RWPE2 (cell line): ENCODE results near the gene RNF34.

Experiments used
- ATAC-seq: fragments of 200-7000 bp; cut with Tn5 transposase; 3 replicates; pipeline ENCODE4 v1.9.1; 2021; ENCODE audit warnings: low read depth
- DNase-seq: peaks from one replicate; pipeline ENCODE4 v3.0.0-alpha.2; 2020; ENCODE audit warnings: low spot score
- H3K27ac ChIP-seq: fragments of 450-650 bp; 2 replicates; pipeline ENCODE4 v1.5.1; 2017; ENCODE audit warnings: mild to moderate bottlenecking; ENCODE audit not compliant: poor library complexity, severe bottlenecking
- H3K27me3 ChIP-seq: fragments of 250-450 bp; sonication (Bioruptor Pico); 2 replicates; pipeline ENCODE4 v1.5.1; 2021; ENCODE audit warnings: mild to moderate bottlenecking, moderate library complexity; ENCODE audit not compliant: insufficient read depth, poor library complexity, severe bottlenecking
- H3K36me3 ChIP-seq: fragments of 250-450 bp; sonication (Bioruptor Pico); 2 replicates; pipeline ENCODE4 v1.5.1; 2020; ENCODE audit warnings: low read depth, mild to moderate bottlenecking, moderate library complexity
- H3K4me1 ChIP-seq: fragments of 250-450 bp; sonication (Bioruptor Pico); 2 replicates; pipeline ENCODE4 v1.5.1; 2021; ENCODE audit warnings: mild to moderate bottlenecking, moderate library complexity; ENCODE audit not compliant: insufficient read depth, poor library complexity, severe bottlenecking
- H3K4me3 ChIP-seq: fragments of 250-450 bp; sonication (Bioruptor Pico); 2 replicates; pipeline ENCODE4 v1.5.1; 2021; ENCODE audit warnings: mild to moderate bottlenecking, moderate library complexity; ENCODE audit not compliant: severe bottlenecking
- H3K9me3 ChIP-seq: fragments of 250-450 bp; sonication (Bioruptor Pico); 2 replicates; pipeline ENCODE4 v1.5.1; 2021; ENCODE audit warnings: mild to moderate bottlenecking, moderate library complexity; ENCODE audit not compliant: severe bottlenecking
- TF ChIP-seq, protein P1 (sequence below): fragments of 450-650 bp; IDR thresholded peaks from one replicate; pipeline ENCODE4 v1.5.1; 2017; ENCODE audit warnings: mild to moderate bottlenecking, moderate library complexity; ENCODE audit not compliant: poor library complexity, severe bottlenecking

Gene RNF34

DNA sequence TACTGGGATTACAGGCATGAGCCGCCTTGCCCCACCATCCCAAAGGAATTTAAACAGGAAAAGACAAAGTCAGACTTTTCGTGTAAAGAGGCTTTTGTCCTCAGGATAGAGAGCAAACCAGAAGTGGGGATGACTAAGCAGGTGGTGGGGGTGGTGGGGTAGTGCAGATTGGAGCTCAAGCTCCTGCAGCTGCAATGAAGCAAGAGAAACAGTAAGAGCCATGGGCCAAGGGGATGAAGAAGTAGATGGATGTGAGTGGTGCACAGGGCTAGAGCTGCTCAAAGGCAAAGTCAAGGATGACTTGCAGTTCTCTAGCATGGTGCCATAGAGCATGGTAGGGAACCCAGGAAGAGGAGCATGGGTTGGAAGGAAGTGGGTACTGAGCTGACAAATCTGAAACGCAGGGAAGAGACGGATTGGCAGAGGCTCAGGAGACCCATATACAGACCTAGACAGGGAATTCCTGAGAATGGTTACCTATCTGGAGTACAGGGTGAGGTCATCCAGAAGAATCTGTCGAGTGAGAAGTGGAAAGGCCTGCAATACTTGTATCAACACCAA, 11.4 kb upstream of the RNF34 start:
- no peaks in the 10 kb centered on the region for H3K27me3 ChIP-seq
- TF ChIP-seq, protein P1, sequence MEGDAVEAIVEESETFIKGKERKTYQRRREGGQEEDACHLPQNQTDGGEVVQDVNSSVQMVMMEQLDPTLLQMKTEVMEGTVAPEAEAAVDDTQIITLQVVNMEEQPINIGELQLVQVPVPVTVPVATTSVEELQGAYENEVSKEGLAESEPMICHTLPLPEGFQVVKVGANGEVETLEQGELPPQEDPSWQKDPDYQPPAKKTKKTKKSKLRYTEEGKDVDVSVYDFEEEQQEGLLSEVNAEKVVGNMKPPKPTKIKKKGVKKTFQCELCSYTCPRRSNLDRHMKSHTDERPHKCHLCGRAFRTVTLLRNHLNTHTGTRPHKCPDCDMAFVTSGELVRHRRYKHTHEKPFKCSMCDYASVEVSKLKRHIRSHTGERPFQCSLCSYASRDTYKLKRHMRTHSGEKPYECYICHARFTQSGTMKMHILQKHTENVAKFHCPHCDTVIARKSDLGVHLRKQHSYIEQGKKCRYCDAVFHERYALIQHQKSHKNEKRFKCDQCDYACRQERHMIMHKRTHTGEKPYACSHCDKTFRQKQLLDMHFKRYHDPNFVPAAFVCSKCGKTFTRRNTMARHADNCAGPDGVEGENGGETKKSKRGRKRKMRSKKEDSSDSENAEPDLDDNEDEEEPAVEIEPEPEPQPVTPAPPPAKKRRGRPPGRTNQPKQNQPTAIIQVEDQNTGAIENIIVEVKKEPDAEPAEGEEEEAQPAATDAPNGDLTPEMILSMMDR = no peak
- DNase-seq = no peak
- no peaks in the 10 kb centered on the region for H3K9me3 ChIP-seq
- peak overlapping the region; percentile 32 for H3K27ac ChIP-seq
- ATAC-seq = peak; percentile 86
- H3K4me1 ChIP-seq = peaks cover 6% of the 10 kb centered on the region
- no peaks in the 10 kb centered on the region for H3K36me3 ChIP-seq
- H3K4me3 ChIP-seq = no peak overlapping the region

DNA sequence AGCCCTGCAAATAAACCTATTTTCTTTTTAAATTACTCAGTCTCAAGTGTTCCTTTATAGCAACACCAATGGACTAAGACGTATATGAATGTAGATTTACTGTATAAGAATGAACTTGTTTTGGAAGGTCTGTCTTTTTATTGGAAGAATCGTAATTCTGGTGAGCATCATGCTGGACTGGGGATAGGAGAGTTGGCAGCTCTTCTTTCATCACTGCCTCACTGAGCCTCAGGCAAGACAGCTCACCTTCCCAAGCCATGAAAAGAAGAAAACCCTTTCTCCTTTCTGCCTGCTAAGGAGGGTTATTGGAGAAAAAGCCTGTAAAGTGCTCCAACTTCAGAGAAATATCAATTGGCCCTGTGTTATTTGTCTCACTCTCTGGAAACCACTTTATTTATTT, 9.1 kb upstream of the RNF34 start:
- TF ChIP-seq, protein P1 = no peak
- ATAC-seq (peak; percentile 50; the same call in 2 of the 3 replicates), DNase-seq (no peak)
- Histone ChIP-seq H3K4me3 (no peak overlapping the region), H3K4me1 (peaks cover 6% of the 10 kb centered on the region), H3K36me3 (no peaks in the 10 kb centered on the region), H3K9me3 (no peaks in the 10 kb centered on the region), H3K27ac (no peak overlapping the region), H3K27me3 (no peaks in the 10 kb centered on the region)

DNA sequence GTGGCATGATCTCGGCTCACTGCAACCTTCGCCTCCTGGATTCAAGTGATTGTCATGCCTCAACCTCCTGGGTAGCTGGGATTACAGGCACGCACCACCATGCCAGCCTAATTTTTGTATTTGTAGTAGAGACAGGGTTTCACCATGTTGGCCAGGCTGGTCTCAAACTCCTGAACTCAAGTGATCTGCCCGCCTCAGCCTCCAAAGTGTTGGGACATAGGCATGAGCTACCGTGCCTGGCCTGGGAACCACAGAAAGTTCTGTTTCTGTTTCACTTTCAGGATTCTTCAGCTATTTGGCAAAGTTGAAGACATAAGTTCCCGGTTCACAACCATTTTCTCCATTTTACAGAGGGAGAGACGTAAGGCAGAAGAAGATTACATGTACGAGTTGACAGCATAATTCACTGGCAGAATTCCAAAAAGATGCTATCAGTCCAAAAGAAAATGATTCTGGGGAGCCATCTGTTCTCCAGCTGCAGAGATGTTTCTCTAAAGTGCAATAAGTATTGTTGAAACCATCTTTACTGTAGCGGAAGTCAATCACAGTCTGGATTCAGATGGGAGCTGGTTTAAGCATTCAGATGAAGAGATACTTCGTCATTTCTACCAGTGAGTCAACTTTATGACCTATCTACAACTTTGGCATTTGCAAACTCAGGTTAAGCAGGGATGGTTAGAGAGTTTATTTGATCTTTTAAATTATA, 8.1 kb upstream of the RNF34 start:
- H3K4me3 ChIP-seq = no peak overlapping the region
- ATAC-seq = no peak
- peaks cover 6% of the 10 kb centered on the region for H3K4me1 ChIP-seq
- no peaks in the 10 kb centered on the region for H3K36me3 ChIP-seq
- DNase-seq = no peak
- no peaks in the 10 kb centered on the region for H3K27me3 ChIP-seq
- TF ChIP-seq, protein P1 = no peak
- H3K27ac ChIP-seq = no peak overlapping the region
- H3K9me3 ChIP-seq = no peaks in the 10 kb centered on the region

DNA sequence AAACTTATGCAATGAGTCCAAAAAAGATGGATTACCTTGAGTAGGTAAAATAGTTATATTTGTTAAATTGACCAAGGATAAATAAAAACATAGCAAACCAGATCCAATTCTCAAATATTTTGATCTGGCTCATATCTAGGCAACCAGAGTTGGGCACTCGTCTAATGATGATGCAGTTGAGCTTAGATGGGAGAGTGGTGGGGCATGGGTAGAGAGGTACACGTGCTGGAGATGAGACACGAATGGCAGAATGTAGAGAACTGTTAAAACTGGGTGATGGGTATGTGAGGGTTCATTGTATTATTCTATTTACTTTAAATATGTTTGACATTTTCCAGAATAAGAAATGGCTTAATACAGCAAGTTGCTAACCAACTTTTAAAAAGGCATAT, 7.6 kb upstream of the RNF34 start:
- Histone ChIP-seq H3K9me3 (no peaks in the 10 kb centered on the region), H3K4me3 (no peak overlapping the region), H3K27ac (no peak overlapping the region), H3K36me3 (no peaks in the 10 kb centered on the region), H3K4me1 (peaks cover 6% of the 10 kb centered on the region), H3K27me3 (no peaks in the 10 kb centered on the region)
- DNase-seq (no peak), ATAC-seq (no peak)
- TF ChIP-seq, protein P1 = no peak

DNA sequence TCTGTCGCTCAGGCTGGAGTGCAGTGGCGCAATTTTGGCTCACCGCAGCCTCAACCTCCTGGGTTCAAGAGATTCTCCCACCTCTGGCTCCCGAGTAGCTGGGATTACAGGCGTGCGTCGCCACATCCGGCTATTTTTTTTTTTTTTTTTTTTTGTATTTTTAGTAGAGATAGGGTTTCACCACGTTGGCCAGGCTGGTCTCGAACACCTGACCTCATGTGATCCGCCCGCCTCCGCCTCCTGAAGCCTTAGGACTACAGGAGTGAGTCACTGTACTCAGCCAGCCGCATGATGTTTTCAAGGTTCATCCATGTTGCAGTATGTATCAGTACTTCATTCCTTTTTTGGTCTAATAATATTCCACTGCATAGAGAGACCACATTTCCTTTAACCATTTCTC, 2.4 kb upstream of the RNF34 start:
- no peaks in the 10 kb centered on the region for H3K9me3 ChIP-seq
- H3K4me1 ChIP-seq = peaks cover 12% of the 10 kb centered on the region
- no peak overlapping the region for H3K27ac ChIP-seq
- H3K36me3 ChIP-seq = peaks cover 12% of the 10 kb centered on the region
- DNase-seq (no peak), ATAC-seq (no peak)
- H3K27me3 ChIP-seq = no peaks in the 10 kb centered on the region
- H3K4me3 ChIP-seq = no peak overlapping the region
- TF ChIP-seq, protein P1 = no peak
